K562 (cell line): Measurements from ENCODE around the gene XPNPEP1. TPM values are rescaled to one million over a fixed set of nuclear protein-coding genes. Genes with fewer than 3 reads are reported as not detected.

Experiments
- ATAC-seq: fragments of 200-7000 bp; cut with Tn5 transposase; 3 replicates; pipeline ENCODE4 v1.9.1; 2020; ENCODE audit warnings: moderate library complexity
- BruUV-seq: library from RNA; stranded (reverse); fragments of 400-500 nt; replicated peaks from 2 replicates; lab custom pipeline; 2021; lab: Mats Ljungman, UMichigan
- CTCF ChIA-PET: fragments of 300-600 bp; formaldehyde crosslinking; extraction: SDS; loops from one replicate; lab custom pipeline; 2021; ENCODE audit warnings: low intra/inter-chr PET ratio; lab: Yijun Ruan, JAX
- POLR2A ChIA-PET: fragments of 300-600, 350-650 bp; sonication (Branson Sonifier 250); formaldehyde crosslinking; extraction: SDS; loops from one replicate; lab custom pipeline; 2021; ENCODE audit warnings: antibody characterized with exemption, inconsistent platforms; lab: Yijun Ruan, JAX
- DNase-seq, 4 experiments: peaks; one replicate each; pipeline versions ENCODE4 v3.0.0 to v3.0.0-alpha.2; 2011 to 2018; ENCODE audit warnings: low spot score in 3 of 4, mixed read lengths in 3 of 4; ENCODE audit errors: extremely low read depth in 1 of 4
- FAIRE-seq: peaks from 2 replicates; lab custom pipeline; 2011; peaks lifted over from hg19 to GRCh38; lab: Jason Lieb, UNC
- H2AFZ ChIP-seq: 2 replicates; pipeline ENCODE4 v1.6.0; 2011; ENCODE audit warnings: low read depth, low read length, control low read depth, inconsistent platforms
- H3K27ac ChIP-seq: fragments of 200-600 bp; 3 replicates; pipeline ENCODE4 v1.8.0; 2011; ENCODE audit warnings: low read depth, mild to moderate bottlenecking, control low read depth, inconsistent platforms, low read length, moderate library complexity, mixed read lengths; ENCODE audit errors: extremely low read depth
- H3K27me3 ChIP-seq, 2 experiments: fragments of 300-600 bp in 1 of 2; 2 replicates in 1 of 2; 3 replicates in 1 of 2; pipeline versions ENCODE4 v1.6.0 to v1.8.0; 2011; ENCODE audit warnings: inconsistent platforms in 2 of 2, low read length in 2 of 2, mild to moderate bottlenecking in 1 of 2, mixed read lengths in 1 of 2, moderate library complexity in 1 of 2; ENCODE audit not compliant: control insufficient read depth in 2 of 2, insufficient read depth in 2 of 2
- H3K36me3 ChIP-seq: fragments of 300-600 bp; 3 replicates; pipeline ENCODE4 v1.8.0; 2011; ENCODE audit warnings: mild to moderate bottlenecking, low read length, inconsistent platforms; ENCODE audit not compliant: control insufficient read depth, insufficient read depth
- H3K4me1 ChIP-seq, 2 experiments: fragments of 200-600 bp in 1 of 2; replicated peaks in 1 of 2; 2 replicates in 1 of 2; 3 replicates in 1 of 2; pipeline versions ENCODE4 v1.5.1 to v1.8.0; 2011; ENCODE audit warnings: inconsistent platforms in 2 of 2, low read length in 2 of 2, mild to moderate bottlenecking in 1 of 2, mixed read lengths in 1 of 2, moderate library complexity in 1 of 2; ENCODE audit not compliant: control insufficient read depth in 2 of 2, insufficient read depth in 2 of 2
- H3K4me2 ChIP-seq: 2 replicates; pipeline ENCODE4 v1.6.1; 2011; ENCODE audit warnings: low read length, control low read depth, inconsistent platforms, mixed read lengths; ENCODE audit not compliant: insufficient read depth
- H3K4me3 ChIP-seq: fragments of 200-600 bp; sonication (generic), shearing (Covaris generic); 2 replicates; pipeline ENCODE4 v1.5.1; 2016; ENCODE audit warnings: control low read depth, inconsistent platforms
- H3K79me2 ChIP-seq: fragments of 200-600 bp; 3 replicates; pipeline ENCODE4 v1.8.0; 2011; ENCODE audit warnings: low read length, inconsistent platforms; ENCODE audit not compliant: control insufficient read depth, insufficient read depth
- H3K9ac ChIP-seq, 2 experiments: 2 replicates each; pipeline versions ENCODE4 v1.6.0 to v1.6.1; 2011; ENCODE audit warnings: low read depth in 2 of 2, low read length in 2 of 2, control low read depth in 1 of 2, inconsistent platforms in 1 of 2, mild to moderate bottlenecking in 1 of 2, mixed read lengths in 1 of 2; ENCODE audit not compliant: insufficient read depth in 1 of 2
- H3K9me1 ChIP-seq: one replicate; pipeline ENCODE4 v1.6.0; 2011; ENCODE audit warnings: inconsistent platforms, mild to moderate bottlenecking, low read length, moderate library complexity; ENCODE audit not compliant: control insufficient read depth, insufficient read depth
- H3K9me3 ChIP-seq: replicated peaks from 2 replicates; pipeline ENCODE4 v1.5.1; 2011; ENCODE audit warnings: low read depth, low read length, inconsistent platforms; ENCODE audit not compliant: control insufficient read depth, insufficient read depth
- H4K20me1 ChIP-seq: replicated peaks from 2 replicates; pipeline ENCODE4 v1.6.1; 2011; ENCODE audit warnings: low read length, inconsistent platforms, mixed read lengths; ENCODE audit not compliant: control insufficient read depth, insufficient read depth
- RBM34 ChIP-seq: fragments of 200-400 bp; formaldehyde crosslinking; IDR thresholded peaks from 2 replicates; pipeline ENCODE4 v1.6.1; 2018; ENCODE audit warnings: low read length, borderline replicate concordance; ENCODE audit not compliant: insufficient read depth
- SP2 ChIP-seq: IDR thresholded peaks from 2 replicates; pipeline ENCODE4 v1.6.1; 2011; ENCODE audit warnings: mild to moderate bottlenecking, low read depth, low read length, moderate library complexity; ENCODE audit not compliant: poor library complexity, severe bottlenecking; ENCODE audit errors: extremely low read depth
- ZNF699 ChIP-seq: fragments of 250-450 bp; sonication (Bioruptor Pico); IDR thresholded peaks from 2 replicates; pipeline ENCODE4 v1.8.0; 2021; ENCODE audit warnings: mild to moderate bottlenecking, moderate library complexity; ENCODE audit not compliant: insufficient replicate concordance
- ZNF766 ChIP-seq: fragments of 200-800 bp; sonication (Bioruptor generic); conservative IDR thresholded peaks from 2 replicates; pipeline ENCODE4 v1.6.1; 2016; ENCODE audit warnings: missing genetic modification characterization, missing compliant biosample characterization
- ZNF77 ChIP-seq: fragments of 250-450 bp; sonication (Bioruptor Pico); IDR thresholded peaks from 2 replicates; pipeline ENCODE4 v1.5.0; 2020
- WGBS: fragments of 100-300 bp; shearing (Covaris generic); methylation state at CpG from one replicate; pipeline ENCODE4 v1.1.6; 2016; ENCODE audit warnings: low coverage, mixed read lengths; ENCODE audit not compliant: insufficient coverage; ENCODE audit errors: missing lambda C conversion rate; 5-methylcytosine and 5-hydroxymethylcytosine counted together
- in situ Hi-C: fragments of 300-500 bp; cut with MboI; formaldehyde crosslinking; loops from 4 replicates; pipeline ENCODE4 v1.15.0; 2018; ENCODE audit warnings: inconsistent platforms, mixed read lengths
- intact Hi-C: fragments of 100-400 bp; cut with micrococcal nuclease; formaldehyde crosslinking; loops from 2 replicates; pipeline ENCODE4 v1.14.2; 2022
- polyA plus RNA-seq, 8 experiments: library from polyadenylated mRNA; depleted of rRNA in 4 of 8; stranded (reverse) in 5 of 8; unstranded in 3 of 8; fragments of >200 nt; fragmentation: Nextera tagmentation in 2 of 8; fragmentation: Illumina TruSeq in 1 of 8; extraction: Ambion mirVana in 2 of 8; extraction: Trizol in 1 of 8; gene quantifications; 2 replicates each; pipeline versions ENCODE4 v1.2.1 to v1.2.3, GENCODE V29; 2011 to 2014; ENCODE audit warnings: inconsistent platforms in 1 of 8, missing spikeins in 1 of 8
- total RNA-seq, 7 experiments: library from RNA; depleted of rRNA in 6 of 7; stranded (reverse); fragments of >200 nt in 6 of 7; fragmentation: Illumina TruSeq in 2 of 7; extraction: Trizol in 2 of 7; gene quantifications; 2 replicates each; pipeline versions ENCODE4 v1.2.1 to v1.2.3, GENCODE V29; 2011 to 2021; ENCODE audit warnings: low replicate concordance in 1 of 7
- TF ChIP-seq, protein P1 (sequence below): sonication (generic); formaldehyde crosslinking; IDR thresholded peaks from 2 replicates; pipeline ENCODE4 v1.8.1; 2023; ENCODE audit warnings: mild to moderate bottlenecking, missing genetic modification reagents
- TF ChIP-seq, protein P2 (sequence below): fragments of 250-450 bp; sonication (Bioruptor Pico); IDR thresholded peaks from 2 replicates; pipeline ENCODE4 v1.8.0; 2022; ENCODE audit warnings: moderate library complexity, mild to moderate bottlenecking, inconsistent platforms
- TF ChIP-seq, protein P3 (sequence below): fragments of 450-650 bp; IDR thresholded peaks from 2 replicates; pipeline ENCODE4 v1.6.1; 2014; ENCODE audit warnings: low read depth, mild to moderate bottlenecking, moderate library complexity, borderline replicate concordance
- TF ChIP-seq, protein P4 (sequence below), 2 experiments: fragments of 150-350 bp in 1 of 2; IDR thresholded peaks; 2 replicates each; pipeline ENCODE4 v1.6.1; 2012 to 2016; ENCODE audit warnings: low read depth in 2 of 2, low read length in 2 of 2, mild to moderate bottlenecking in 1 of 2, moderate library complexity in 1 of 2

The XPNPEP1 gene
- total and polyA plus RNA-seq, 9 of the 15 experiments (the other 6 are each of a cell fraction or from before 2014, with no cell fraction given) = 24.2 to 93.5 (median 40.1) TPM

DNA sequence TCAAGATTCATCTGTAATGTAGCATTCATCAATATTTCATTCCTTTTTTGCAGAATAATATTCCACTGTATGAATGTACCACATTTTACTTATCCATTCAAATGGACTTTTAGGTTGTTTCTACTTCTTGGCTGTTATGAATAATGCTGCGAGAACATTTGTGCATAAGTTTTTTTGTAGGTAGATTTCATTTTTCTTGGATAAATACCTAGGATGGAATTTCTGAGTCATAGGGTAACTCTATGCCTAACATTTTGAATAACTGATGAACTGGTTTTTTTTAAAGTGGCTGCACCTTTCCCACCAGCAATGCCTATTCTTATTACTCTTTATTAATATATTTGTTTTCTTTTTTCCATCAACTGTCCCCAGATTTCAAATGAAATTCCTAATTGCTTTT, 9.1 kb upstream of the XPNPEP1 start:
- no peak for ATAC-seq
- no TSS peak for BruUV-seq
- H3K9me1 ChIP-seq = no peaks in the 10 kb centered on the region
- no peaks in the 10 kb centered on the region for H4K20me1 ChIP-seq
- in situ Hi-C loops = no loop called here
- no peak overlapping the region for H3K9ac ChIP-seq
- 22% methylated on average over 1 of the region's 1 CpG for WGBS
- H3K27me3 ChIP-seq = no peaks in the 10 kb centered on the region
- no peak for DNase-seq
- no peaks in the 10 kb centered on the region for H3K79me2 ChIP-seq
- intact Hi-C loops = no loop called here
- H3K9me3 ChIP-seq = no peaks in the 10 kb centered on the region
- CTCF ChIA-PET = no interaction called here
- H3K4me1 ChIP-seq = no peaks in the 10 kb centered on the region
- H3K27ac ChIP-seq = no peak overlapping the region
- no peak overlapping the region for H2AFZ ChIP-seq
- H3K4me2 ChIP-seq = no peak overlapping the region
- no peak overlapping the region for H3K4me3 ChIP-seq
- TF ChIP-seq, protein P1, sequence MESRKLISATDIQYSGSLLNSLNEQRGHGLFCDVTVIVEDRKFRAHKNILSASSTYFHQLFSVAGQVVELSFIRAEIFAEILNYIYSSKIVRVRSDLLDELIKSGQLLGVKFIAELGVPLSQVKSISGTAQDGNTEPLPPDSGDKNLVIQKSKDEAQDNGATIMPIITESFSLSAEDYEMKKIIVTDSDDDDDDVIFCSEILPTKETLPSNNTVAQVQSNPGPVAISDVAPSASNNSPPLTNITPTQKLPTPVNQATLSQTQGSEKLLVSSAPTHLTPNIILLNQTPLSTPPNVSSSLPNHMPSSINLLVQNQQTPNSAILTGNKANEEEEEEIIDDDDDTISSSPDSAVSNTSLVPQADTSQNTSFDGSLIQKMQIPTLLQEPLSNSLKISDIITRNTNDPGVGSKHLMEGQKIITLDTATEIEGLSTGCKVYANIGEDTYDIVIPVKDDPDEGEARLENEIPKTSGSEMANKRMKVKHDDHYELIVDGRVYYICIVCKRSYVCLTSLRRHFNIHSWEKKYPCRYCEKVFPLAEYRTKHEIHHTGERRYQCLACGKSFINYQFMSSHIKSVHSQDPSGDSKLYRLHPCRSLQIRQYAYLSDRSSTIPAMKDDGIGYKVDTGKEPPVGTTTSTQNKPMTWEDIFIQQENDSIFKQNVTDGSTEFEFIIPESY = no peak
- TF ChIP-seq, protein P2, sequence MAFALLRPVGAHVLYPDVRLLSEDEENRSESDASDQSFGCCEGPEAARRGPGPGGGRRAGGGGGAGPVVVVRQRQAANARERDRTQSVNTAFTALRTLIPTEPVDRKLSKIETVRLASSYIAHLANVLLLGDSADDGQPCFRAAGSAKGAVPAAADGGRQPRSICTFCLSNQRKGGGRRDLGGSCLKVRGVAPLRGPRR (CRISPR knock-in tag) = no peak
- no peak for TF ChIP-seq ZNF77 (CRISPR knock-in tag)
- TF ChIP-seq RBM34 = no peak
- no peak for TF ChIP-seq ZNF699 (CRISPR knock-in tag)
- TF ChIP-seq, protein P3, sequence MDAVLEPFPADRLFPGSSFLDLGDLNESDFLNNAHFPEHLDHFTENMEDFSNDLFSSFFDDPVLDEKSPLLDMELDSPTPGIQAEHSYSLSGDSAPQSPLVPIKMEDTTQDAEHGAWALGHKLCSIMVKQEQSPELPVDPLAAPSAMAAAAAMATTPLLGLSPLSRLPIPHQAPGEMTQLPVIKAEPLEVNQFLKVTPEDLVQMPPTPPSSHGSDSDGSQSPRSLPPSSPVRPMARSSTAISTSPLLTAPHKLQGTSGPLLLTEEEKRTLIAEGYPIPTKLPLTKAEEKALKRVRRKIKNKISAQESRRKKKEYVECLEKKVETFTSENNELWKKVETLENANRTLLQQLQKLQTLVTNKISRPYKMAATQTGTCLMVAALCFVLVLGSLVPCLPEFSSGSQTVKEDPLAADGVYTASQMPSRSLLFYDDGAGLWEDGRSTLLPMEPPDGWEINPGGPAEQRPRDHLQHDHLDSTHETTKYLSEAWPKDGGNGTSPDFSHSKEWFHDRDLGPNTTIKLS = no peak
- TF ChIP-seq, protein P4, sequence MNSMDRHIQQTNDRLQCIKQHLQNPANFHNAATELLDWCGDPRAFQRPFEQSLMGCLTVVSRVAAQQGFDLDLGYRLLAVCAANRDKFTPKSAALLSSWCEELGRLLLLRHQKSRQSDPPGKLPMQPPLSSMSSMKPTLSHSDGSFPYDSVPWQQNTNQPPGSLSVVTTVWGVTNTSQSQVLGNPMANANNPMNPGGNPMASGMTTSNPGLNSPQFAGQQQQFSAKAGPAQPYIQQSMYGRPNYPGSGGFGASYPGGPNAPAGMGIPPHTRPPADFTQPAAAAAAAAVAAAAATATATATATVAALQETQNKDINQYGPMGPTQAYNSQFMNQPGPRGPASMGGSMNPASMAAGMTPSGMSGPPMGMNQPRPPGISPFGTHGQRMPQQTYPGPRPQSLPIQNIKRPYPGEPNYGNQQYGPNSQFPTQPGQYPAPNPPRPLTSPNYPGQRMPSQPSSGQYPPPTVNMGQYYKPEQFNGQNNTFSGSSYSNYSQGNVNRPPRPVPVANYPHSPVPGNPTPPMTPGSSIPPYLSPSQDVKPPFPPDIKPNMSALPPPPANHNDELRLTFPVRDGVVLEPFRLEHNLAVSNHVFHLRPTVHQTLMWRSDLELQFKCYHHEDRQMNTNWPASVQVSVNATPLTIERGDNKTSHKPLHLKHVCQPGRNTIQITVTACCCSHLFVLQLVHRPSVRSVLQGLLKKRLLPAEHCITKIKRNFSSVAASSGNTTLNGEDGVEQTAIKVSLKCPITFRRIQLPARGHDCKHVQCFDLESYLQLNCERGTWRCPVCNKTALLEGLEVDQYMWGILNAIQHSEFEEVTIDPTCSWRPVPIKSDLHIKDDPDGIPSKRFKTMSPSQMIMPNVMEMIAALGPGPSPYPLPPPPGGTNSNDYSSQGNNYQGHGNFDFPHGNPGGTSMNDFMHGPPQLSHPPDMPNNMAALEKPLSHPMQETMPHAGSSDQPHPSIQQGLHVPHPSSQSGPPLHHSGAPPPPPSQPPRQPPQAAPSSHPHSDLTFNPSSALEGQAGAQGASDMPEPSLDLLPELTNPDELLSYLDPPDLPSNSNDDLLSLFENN (IDR thresholded peaks at IDR 0.05; ENCODE audit: low read depth in 2 of 2, low read length in 2 of 2) = no peak
- no peak for TF ChIP-seq SP2
- no peak for TF ChIP-seq ZNF766 (CRISPR knock-in tag)
- no peaks in the 10 kb centered on the region for H3K36me3 ChIP-seq
- FAIRE-seq = no peak
- POLR2A ChIA-PET = no interaction called here
